HepG2 (cell line): ENCODE data around the gene RPS2. TPM values are rescaled to one million over a fixed set of nuclear protein-coding genes. Genes with fewer than 3 reads are reported as not detected.
A peak's percentile ranks its signal among the peaks of the same experiment; 100 is the strongest.

Experiments used
- AFF4 ChIP-seq: sonication (generic); formaldehyde crosslinking; IDR thresholded peaks from 2 replicates; pipeline ENCODE4 v1.4.0; 2020; ENCODE audit warnings: missing genetic modification reagents
- AHR ChIP-seq: IDR thresholded peaks from 2 replicates; pipeline ENCODE4 v1.6.1; 2018; ENCODE audit warnings: missing genetic modification reagents, missing compliant biosample characterization
- DMTF1 ChIP-seq: sonication (generic); formaldehyde crosslinking; IDR thresholded peaks from 2 replicates; pipeline ENCODE4 v1.4.0; 2020; ENCODE audit warnings: mild to moderate bottlenecking, missing genetic modification reagents
- FOXM1 ChIP-seq: sonication (generic); formaldehyde crosslinking; IDR thresholded peaks from 2 replicates; pipeline ENCODE4 v1.5.0; 2020; ENCODE audit warnings: missing genetic modification reagents
- ISL2 ChIP-seq: sonication (generic); formaldehyde crosslinking; IDR thresholded peaks from 2 replicates; pipeline ENCODE4 v1.5.0; 2020; ENCODE audit warnings: missing genetic modification reagents
- KLF16 ChIP-seq, 2 experiments: sonication (generic) in 1 of 2; formaldehyde crosslinking in 1 of 2; IDR thresholded peaks; 2 replicates each; pipeline versions ENCODE4 v1.6.1 to v1.8.0; 2016 to 2023; ENCODE audit warnings: missing genetic modification reagents in 2 of 2, missing compliant biosample characterization in 1 of 2
- MZF1 ChIP-seq: sonication (generic); formaldehyde crosslinking; IDR thresholded peaks from 2 replicates; pipeline ENCODE4 v1.8.1; 2023; ENCODE audit warnings: mild to moderate bottlenecking, missing genetic modification reagents, borderline replicate concordance
- SRY ChIP-seq: sonication (generic); formaldehyde crosslinking; IDR thresholded peaks from 2 replicates; pipeline ENCODE4 v1.8.0; 2022; ENCODE audit warnings: mild to moderate bottlenecking, missing genetic modification reagents
- TP53 ChIP-seq: sonication (generic); formaldehyde crosslinking; conservative IDR thresholded peaks from 2 replicates; pipeline ENCODE4 v1.4.0; 2020; ENCODE audit warnings: missing genetic modification reagents
- ZBTB40 ChIP-seq, 2 experiments: fragments of 450-650 bp in 1 of 2; sonication (generic) in 1 of 2; formaldehyde crosslinking in 1 of 2; IDR thresholded peaks; 2 replicates each; pipeline versions ENCODE4 v1.6.1 to v1.8.0; 2016 to 2022; ENCODE audit warnings: antibody characterized with exemption in 1 of 2, mild to moderate bottlenecking in 1 of 2, missing genetic modification reagents in 1 of 2
- ZKSCAN8 ChIP-seq: IDR thresholded peaks from 2 replicates; pipeline ENCODE4 v1.6.1; 2016; ENCODE audit warnings: borderline replicate concordance, missing genetic modification reagents, missing compliant biosample characterization
- ZNF12 ChIP-seq: sonication (generic); formaldehyde crosslinking; IDR thresholded peaks from 2 replicates; pipeline ENCODE4 v1.5.0; 2020; ENCODE audit warnings: missing genetic modification reagents
- ZNF335 ChIP-seq: sonication (generic); formaldehyde crosslinking; IDR thresholded peaks from 2 replicates; pipeline ENCODE4 v1.4.0; 2020; ENCODE audit warnings: missing genetic modification reagents
- ZNF713 ChIP-seq: sonication (generic); formaldehyde crosslinking; IDR thresholded peaks from 2 replicates; pipeline ENCODE4 v1.4.0; 2020; ENCODE audit warnings: mild to moderate bottlenecking, missing genetic modification reagents
- polyA plus RNA-seq, 8 experiments: library from polyadenylated mRNA; depleted of rRNA in 3 of 8; stranded (reverse) in 7 of 8; unstranded in 1 of 8; fragments of >200 nt; fragmentation: Illumina TruSeq in 4 of 8; extraction: Trizol in 4 of 8; gene quantifications; 2 replicates each; pipeline versions ENCODE4 v1.2.1 to v1.2.3, GENCODE V29; 2011 to 2016; ENCODE audit warnings: low read depth in 4 of 8, missing spikeins in 1 of 8, mixed read lengths in 1 of 8; ENCODE audit not compliant: insufficient read depth in 1 of 8
- total RNA-seq, 5 experiments: library from RNA; depleted of rRNA; stranded (reverse); fragments of >200 nt; fragmentation: Illumina TruSeq; extraction: Trizol; gene quantifications; 2 replicates each; pipeline ENCODE4 v1.2.3, GENCODE V29; 2016; ENCODE audit warnings: low read depth in 1 of 5

RPS2 gene
- total and polyA plus RNA-seq, 2 of the 13 experiments (the other 11 are each of a cell fraction or from before 2014, with no cell fraction given), result 1,908 to 4,514 TPM

GRCh38 chr16:2009791-2010510, 45.3 kb upstream of the RPS2 start, which contains the start of gene ZNF598 (continued):
- TF ChIP-seq FOXM1 (no peak), ZBTB40 (IDR thresholded peaks at IDR 0.05) (no peak), ZBTB40 (CRISPR knock-in tag; IDR thresholded peaks at IDR 0.05) (peak; percentile 19), ZNF713 (CRISPR knock-in tag) (no peak), SRY (CRISPR knock-in tag) (peak; percentile 78; the same call in 1 of the 2 replicates), ZNF335 (CRISPR knock-in tag) (no peak), ISL2 (CRISPR knock-in tag) (peak; percentile 33; the same call in 1 of the 2 replicates), MZF1 (no peak), TP53 (CRISPR knock-in tag) (no peak), AFF4 (CRISPR knock-in tag) (peak; percentile 27; the same call in 1 of the 2 replicates), ZNF12 (no peak), DMTF1 (CRISPR knock-in tag) (no peak), ZKSCAN8 (CRISPR knock-in tag) (no peak; the same call in 1 of the 2 replicates), KLF16 (CRISPR knock-in tag; IDR thresholded peaks at IDR 0.05) (no peak; a peak in 1 of 4 replicates), AHR (CRISPR knock-in tag) (no peak)
